ENCODE data around the gene LTA4H. TPM values are rescaled to one million over a fixed set of nuclear protein-coding genes. Genes with fewer than 3 reads are reported as not detected.

Gene LTA4H
- polyA plus RNA-seq, 1 donor (not counting 4 experiments of a cell fraction or from before 2014, with no cell fraction given), result 183 TPM

GRCh38 chr12:95978774-95979173, 56.6 kb downstream of the LTA4H start:
- dilution Hi-C loops (cut with MboI; ENCODE audit: extremely low pct_ligation_motif_present, low sequenced_read_pairs), result no loop called here
- no peak overlapping the region for H3K9ac ChIP-seq (ENCODE audit: control insufficient read depth, extremely low read depth, insufficient read depth, low read length)
- H3K4me2 ChIP-seq (ENCODE audit: control insufficient read depth, extremely low read depth, insufficient read depth, low read depth, low read length), result no peak overlapping the region
- no peak overlapping the region for H3K27ac ChIP-seq (ENCODE audit: control insufficient read depth, insufficient read depth, low read length)
- H3K79me2 ChIP-seq (ENCODE audit: control insufficient read depth, insufficient read depth, low read length), result no peaks in the 10 kb centered on the region
- no peaks in the 10 kb centered on the region for H3K9me1 ChIP-seq (ENCODE audit: control insufficient read depth, extremely low read depth, insufficient read depth, low read length)
- no peaks in the 10 kb centered on the region for H4K20me1 ChIP-seq (ENCODE audit: control insufficient read depth, extremely low read depth, insufficient read depth, low read length)
- no peak overlapping the region for H2AFZ ChIP-seq (ENCODE audit: control insufficient read depth, low read length)
- H3K9me3 ChIP-seq (ENCODE audit: control insufficient read depth, low read depth, low read length), result no peaks in the 10 kb centered on the region
- no peaks in the 10 kb centered on the region for H3K4me1 ChIP-seq (ENCODE audit: control insufficient read depth, extremely low read depth, insufficient read depth, low read length)
- no peaks in the 10 kb centered on the region for H3K36me3 ChIP-seq (ENCODE audit: control insufficient read depth in 2 of 2, extremely low read depth in 1 of 2, insufficient read depth in 2 of 2, low read length in 2 of 2)
- TF ChIP-seq EZH2 (IDR thresholded peaks at IDR 0.05; ENCODE audit: low read length) (no peak), CTCF (optimal IDR thresholded peaks at IDR 0.05 in 1 of 3, IDR thresholded peaks at IDR 0.05 in 1 of 3, conservative IDR thresholded peaks at IDR 0.05 in 1 of 3; ENCODE audit: extremely low read depth in 1 of 3, insufficient read depth in 2 of 3, low read length in 3 of 3) (no peak)
- no peaks in the 10 kb centered on the region for H3K27me3 ChIP-seq (ENCODE audit: control insufficient read depth, extremely low read depth, insufficient read depth, low read length)
- DNase-seq (ENCODE audit: low read depth, low spot score), result no peak
- no peak for FAIRE-seq
- no peak overlapping the region for H3K4me3 ChIP-seq (ENCODE audit: control insufficient read depth in 2 of 3, extremely low read depth in 1 of 3, insufficient read depth in 2 of 3, low read depth in 1 of 3, low read length in 3 of 3)

DNA sequence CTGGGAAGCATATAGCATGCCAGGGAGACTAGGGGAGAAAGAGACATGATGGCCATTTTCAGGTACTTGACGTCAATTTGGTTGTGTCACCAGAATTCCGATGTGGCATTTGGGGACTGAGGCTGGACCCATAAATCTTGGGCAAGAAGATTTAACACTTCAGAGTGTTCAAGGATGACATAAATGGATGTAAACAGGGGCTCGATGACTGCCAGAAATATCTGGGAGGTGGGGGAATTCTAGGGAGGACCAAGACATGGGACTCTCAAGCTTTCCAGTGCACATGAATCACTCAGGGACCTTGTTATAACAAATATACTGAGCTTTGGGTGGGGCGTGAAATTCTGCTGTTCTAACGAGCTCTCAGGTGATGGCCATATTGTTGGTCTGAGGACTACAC, 57.0 kb downstream of the LTA4H start:
- TF ChIP-seq EZH2 (IDR thresholded peaks at IDR 0.05; ENCODE audit: low read length) (no peak), CTCF (optimal IDR thresholded peaks at IDR 0.05 in 1 of 3, IDR thresholded peaks at IDR 0.05 in 1 of 3, conservative IDR thresholded peaks at IDR 0.05 in 1 of 3; ENCODE audit: extremely low read depth in 1 of 3, insufficient read depth in 2 of 3, low read length in 3 of 3) (no peak)
- no peak overlapping the region for H3K27ac ChIP-seq (ENCODE audit: control insufficient read depth, insufficient read depth, low read length)
- H2AFZ ChIP-seq (ENCODE audit: control insufficient read depth, low read length), result no peak overlapping the region
- H4K20me1 ChIP-seq (ENCODE audit: control insufficient read depth, extremely low read depth, insufficient read depth, low read length), result no peaks in the 10 kb centered on the region
- H3K9me3 ChIP-seq (ENCODE audit: control insufficient read depth, low read depth, low read length), result no peaks in the 10 kb centered on the region
- no peak overlapping the region for H3K4me2 ChIP-seq (ENCODE audit: control insufficient read depth, extremely low read depth, insufficient read depth, low read depth, low read length)
- no peaks in the 10 kb centered on the region for H3K79me2 ChIP-seq (ENCODE audit: control insufficient read depth, insufficient read depth, low read length)
- no peaks in the 10 kb centered on the region for H3K9me1 ChIP-seq (ENCODE audit: control insufficient read depth, extremely low read depth, insufficient read depth, low read length)
- H3K27me3 ChIP-seq (ENCODE audit: control insufficient read depth, extremely low read depth, insufficient read depth, low read length), result no peaks in the 10 kb centered on the region
- no peaks in the 10 kb centered on the region for H3K36me3 ChIP-seq (ENCODE audit: control insufficient read depth in 2 of 2, extremely low read depth in 1 of 2, insufficient read depth in 2 of 2, low read length in 2 of 2)
- no peaks in the 10 kb centered on the region for H3K4me1 ChIP-seq (ENCODE audit: control insufficient read depth, extremely low read depth, insufficient read depth, low read length)
- no peak for FAIRE-seq
- no peak overlapping the region for H3K4me3 ChIP-seq (ENCODE audit: control insufficient read depth in 2 of 3, extremely low read depth in 1 of 3, insufficient read depth in 2 of 3, low read depth in 1 of 3, low read length in 3 of 3)
- H3K9ac ChIP-seq (ENCODE audit: control insufficient read depth, extremely low read depth, insufficient read depth, low read length), result no peak overlapping the region
- no peak for DNase-seq (ENCODE audit: low read depth, low spot score)
- dilution Hi-C loops (cut with MboI; ENCODE audit: extremely low pct_ligation_motif_present, low sequenced_read_pairs), result no loop called here
